K562 (cell line): ENCODE results near the gene EMP2. TPM values are rescaled to one million over a fixed set of nuclear protein-coding genes. Genes with fewer than 3 reads are reported as not detected.

ENCODE experiments used
- BCL6 ChIP-seq: fragments of 250-450 bp; sonication (Bioruptor Pico); IDR thresholded peaks from 2 replicates; pipeline ENCODE4 v1.4.0; 2020
- HDAC3 ChIP-seq: fragments of 450-650 bp; IDR thresholded peaks from 2 replicates; pipeline ENCODE4 v1.6.1; 2018; ENCODE audit warnings: borderline replicate concordance, mild to moderate bottlenecking, moderate library complexity; ENCODE audit not compliant: partially characterized antibody
- KLF13 ChIP-seq: fragments of 450-650 bp; IDR thresholded peaks from 2 replicates; pipeline ENCODE4 v1.6.1; 2016; ENCODE audit warnings: missing genetic modification characterization, low read depth, mild to moderate bottlenecking, missing compliant biosample characterization, moderate library complexity, borderline replicate concordance
- MBD2 ChIP-seq: sonication (generic); IDR thresholded peaks from 2 replicates; pipeline ENCODE4 v1.6.1; 2016; ENCODE audit warnings: low read depth, borderline replicate concordance
- MXI1 ChIP-seq: IDR thresholded peaks from 2 replicates; pipeline ENCODE4 v1.6.1; 2011; ENCODE audit warnings: low read depth, mild to moderate bottlenecking, improper control_type of control experiment, low read length
- NUFIP1 ChIP-seq: fragments of 450-650 bp; IDR thresholded peaks from 2 replicates; pipeline ENCODE4 v1.6.1; 2018; ENCODE audit not compliant: partially characterized antibody
- PHTF2 ChIP-seq: fragments of 250-450 bp; sonication (Bioruptor Pico); IDR thresholded peaks from 2 replicates; pipeline ENCODE4 v1.5.0; 2021; ENCODE audit warnings: mild to moderate bottlenecking
- PTBP1 ChIP-seq: fragments of 200-400 bp; formaldehyde crosslinking; IDR thresholded peaks from 2 replicates; pipeline ENCODE4 v1.6.1; 2017; ENCODE audit warnings: low read depth, low read length
- REST ChIP-seq, 2 experiments: fragments of 450-650 bp; formaldehyde crosslinking in 1 of 2; IDR thresholded peaks; 2 replicates each; pipeline versions ENCODE4 v1.4.0 to v1.6.1; 2014 to 2020; ENCODE audit warnings: mild to moderate bottlenecking in 2 of 2, borderline replicate concordance in 1 of 2, low read depth in 1 of 2
- SNIP1 ChIP-seq: fragments of 450-650 bp; IDR thresholded peaks from 2 replicates; pipeline ENCODE4 v1.7.1; 2017; ENCODE audit warnings: low read depth, mild to moderate bottlenecking
- U2AF1 ChIP-seq: fragments of 200-400 bp; formaldehyde crosslinking; optimal IDR thresholded peaks from 2 replicates; pipeline ENCODE3; 2017; ENCODE audit warnings: mild to moderate bottlenecking, low read depth, low read length, moderate library complexity
- YY1 ChIP-seq, 3 experiments: IDR thresholded peaks; 2 replicates each; pipeline ENCODE4 v1.6.1; 2011; ENCODE audit warnings: low read length in 2 of 3, mild to moderate bottlenecking in 2 of 3, moderate library complexity in 2 of 3, borderline replicate concordance in 1 of 3, control low read depth in 1 of 3, low read depth in 1 of 3; ENCODE audit not compliant: insufficient read depth in 3 of 3, insufficient replicate concordance in 2 of 3, control insufficient read depth in 1 of 3, insufficient read length in 1 of 3; ENCODE audit errors: extremely low read depth in 1 of 3
- ZBED1 ChIP-seq: IDR thresholded peaks from 2 replicates; pipeline ENCODE4 v1.6.1; 2014
- polyA plus RNA-seq, 8 experiments: library from polyadenylated mRNA; depleted of rRNA in 4 of 8; stranded (reverse) in 5 of 8; unstranded in 3 of 8; fragments of >200 nt; fragmentation: Nextera tagmentation in 2 of 8; fragmentation: Illumina TruSeq in 1 of 8; extraction: Ambion mirVana in 2 of 8; extraction: Trizol in 1 of 8; gene quantifications; 2 replicates each; pipeline versions ENCODE4 v1.2.1 to v1.2.3, GENCODE V29; 2011 to 2014; ENCODE audit warnings: inconsistent platforms in 1 of 8, missing spikeins in 1 of 8
- total RNA-seq, 7 experiments: library from RNA; depleted of rRNA in 6 of 7; stranded (reverse); fragments of >200 nt in 6 of 7; fragmentation: Illumina TruSeq in 2 of 7; extraction: Trizol in 2 of 7; gene quantifications; 2 replicates each; pipeline versions ENCODE4 v1.2.1 to v1.2.3, GENCODE V29; 2011 to 2021; ENCODE audit warnings: low replicate concordance in 1 of 7
- TF ChIP-seq, protein P1 (sequence below): fragments of 250-450 bp; sonication (Bioruptor Pico); IDR thresholded peaks from 2 replicates; pipeline ENCODE4 v1.4.0; 2020; ENCODE audit warnings: mild to moderate bottlenecking
- TF ChIP-seq, protein P2 (sequence below): fragments of 250-450 bp; sonication (Bioruptor Pico); IDR thresholded peaks from 2 replicates; pipeline ENCODE4 v1.4.0; 2020; ENCODE audit warnings: mild to moderate bottlenecking, moderate library complexity

The EMP2 gene
- total and polyA plus RNA-seq, 9 of the 15 experiments (the other 6 are each of a cell fraction or from before 2014, with no cell fraction given), result 0.73 to 6.2 (median 3.1) TPM

- TF ChIP-seq, protein P1, sequence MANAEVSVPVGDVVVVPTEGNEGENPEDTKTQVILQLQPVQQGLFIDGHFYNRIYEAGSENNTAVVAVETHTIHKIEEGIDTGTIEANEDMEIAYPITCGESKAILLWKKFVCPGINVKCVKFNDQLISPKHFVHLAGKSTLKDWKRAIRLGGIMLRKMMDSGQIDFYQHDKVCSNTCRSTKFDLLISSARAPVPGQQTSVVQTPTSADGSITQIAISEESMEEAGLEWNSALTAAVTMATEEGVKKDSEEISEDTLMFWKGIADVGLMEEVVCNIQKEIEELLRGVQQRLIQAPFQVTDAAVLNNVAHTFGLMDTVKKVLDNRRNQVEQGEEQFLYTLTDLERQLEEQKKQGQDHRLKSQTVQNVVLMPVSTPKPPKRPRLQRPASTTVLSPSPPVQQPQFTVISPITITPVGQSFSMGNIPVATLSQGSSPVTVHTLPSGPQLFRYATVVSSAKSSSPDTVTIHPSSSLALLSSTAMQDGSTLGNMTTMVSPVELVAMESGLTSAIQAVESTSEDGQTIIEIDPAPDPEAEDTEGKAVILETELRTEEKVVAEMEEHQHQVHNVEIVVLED (CRISPR knock-in tag), result no peak
- TF ChIP-seq PTBP1 (no peak), KLF13 (tag) (no peak), MXI1 (no peak), REST (IDR thresholded peaks at IDR 0.05; ENCODE audit: borderline replicate concordance) (no peak), REST (CRISPR knock-in tag; IDR thresholded peaks at IDR 0.05; ENCODE audit: low read depth) (no peak), NUFIP1 (no peak), U2AF1 (no peak), SNIP1 (no peak), ZBED1 (no peak), HDAC3 (no peak), YY1 (IDR thresholded peaks at IDR 0.05; ENCODE audit: borderline replicate concordance in 1 of 3, control insufficient read depth in 1 of 3, extremely low read depth in 1 of 3, insufficient read depth in 3 of 3, insufficient read length in 1 of 3, insufficient replicate concordance in 2 of 3, low read depth in 1 of 3, low read length in 2 of 3) (peak; percentile 16 to 81 (median 57)), MBD2 (no peak), BCL6 (CRISPR knock-in tag) (no peak), PHTF2 (CRISPR knock-in tag) (no peak)
- TF ChIP-seq, protein P2, sequence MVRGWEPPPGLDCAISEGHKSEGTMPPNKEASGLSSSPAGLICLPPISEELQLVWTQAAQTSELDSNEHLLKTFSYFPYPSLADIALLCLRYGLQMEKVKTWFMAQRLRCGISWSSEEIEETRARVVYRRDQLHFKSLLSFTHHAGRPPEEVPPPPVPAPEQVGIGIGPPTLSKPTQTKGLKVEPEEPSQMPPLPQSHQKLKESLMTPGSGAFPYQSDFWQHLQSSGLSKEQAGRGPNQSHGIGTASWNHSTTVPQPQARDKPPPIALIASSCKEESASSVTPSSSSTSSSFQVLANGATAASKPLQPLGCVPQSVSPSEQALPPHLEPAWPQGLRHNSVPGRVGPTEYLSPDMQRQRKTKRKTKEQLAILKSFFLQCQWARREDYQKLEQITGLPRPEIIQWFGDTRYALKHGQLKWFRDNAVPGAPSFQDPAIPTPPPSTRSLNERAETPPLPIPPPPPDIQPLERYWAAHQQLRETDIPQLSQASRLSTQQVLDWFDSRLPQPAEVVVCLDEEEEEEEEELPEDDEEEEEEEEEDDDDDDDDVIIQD (CRISPR knock-in tag), result no peak
Measured at GRCh38 chr16:10619271-10619849, 39.0 kb upstream of the EMP2 start (continued).
